Fibroblast of skin of right quadriceps (primary cell): Measurements from ENCODE around the gene PTH1R.

Experiments
- DNase-seq: peaks from one replicate; pipeline ENCODE4 v3.0.0-alpha.2; 2013

PTH1R gene

DNA sequence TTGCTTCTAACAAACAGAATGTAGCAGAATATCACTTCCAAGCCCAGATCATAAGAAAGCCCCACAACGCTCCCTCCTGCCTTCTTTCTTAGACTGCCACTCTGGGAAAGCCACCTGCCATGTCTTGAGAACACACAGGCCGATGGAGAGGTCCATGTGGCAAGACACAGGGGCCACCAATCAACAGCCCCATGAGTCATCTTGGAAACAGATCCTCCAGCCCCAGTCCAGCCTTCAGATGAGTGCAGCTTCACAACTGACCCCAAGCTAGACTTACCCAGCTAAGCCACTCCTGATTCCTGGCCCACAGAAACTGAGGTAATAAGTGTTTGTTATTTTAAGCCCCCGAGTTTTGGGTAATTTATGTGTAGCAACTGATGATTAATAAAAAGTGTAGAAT, 39.7 kb downstream of the PTH1R start:
- no peak for DNase-seq

DNA sequence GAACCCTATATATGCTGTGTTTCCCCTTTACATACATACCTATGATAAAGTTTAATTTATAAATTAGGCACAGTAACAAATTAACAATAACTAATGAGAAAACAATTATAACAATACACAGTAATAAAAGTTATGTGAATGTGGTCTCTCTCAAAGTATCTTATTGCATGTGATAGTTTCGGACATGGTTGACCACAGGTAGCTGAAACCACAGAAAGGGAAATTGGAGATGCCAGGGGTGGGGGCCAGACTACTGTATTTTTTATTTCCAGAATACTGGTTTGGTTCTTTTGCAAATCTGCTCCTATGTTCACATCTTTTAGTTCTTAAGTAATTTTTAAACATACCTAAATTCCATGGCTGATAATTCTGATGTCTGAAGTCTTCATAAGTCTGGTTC, 40.7 kb downstream of the PTH1R start:
- DNase-seq: no peak

DNA sequence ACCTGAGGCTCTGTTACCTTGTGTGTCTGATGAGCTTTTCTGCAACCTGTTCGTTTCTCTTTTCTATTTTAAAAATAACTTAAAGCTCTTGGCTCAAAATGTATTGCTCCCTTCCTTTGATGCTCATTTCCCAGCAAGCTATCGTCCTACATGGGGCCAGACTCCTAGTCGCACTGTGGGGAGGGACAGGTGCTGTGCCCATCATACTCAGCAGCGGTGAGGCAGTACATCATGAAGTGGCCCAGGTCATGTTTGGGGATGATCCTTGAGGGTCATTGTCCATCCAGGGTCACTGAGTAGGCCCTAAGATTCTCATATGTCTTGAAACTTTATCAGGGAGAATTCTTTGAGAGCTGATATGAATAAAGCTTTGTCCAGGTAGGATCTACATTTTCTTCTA, 41.1 kb downstream of the PTH1R start:
- DNase-seq: no peak

DNA sequence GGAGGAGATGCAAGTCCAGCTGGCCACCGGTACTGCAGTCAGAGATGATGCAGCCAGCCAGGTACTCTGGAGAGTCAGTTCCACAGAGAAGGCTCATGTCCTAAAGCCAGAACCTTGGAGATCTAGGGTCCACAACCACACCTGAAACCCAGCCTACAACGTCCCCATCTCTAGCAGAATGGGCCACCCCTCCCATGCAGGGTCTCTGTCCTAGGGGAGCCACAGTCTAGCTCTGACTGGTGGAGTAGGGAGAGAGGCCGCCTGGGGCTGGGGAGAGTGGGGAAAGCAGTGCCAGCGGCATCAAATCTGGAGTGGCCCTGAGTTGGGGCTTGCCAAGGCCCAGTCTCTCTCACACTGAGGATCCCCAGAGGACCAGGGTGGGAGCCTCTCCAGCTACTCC, 43.5 kb downstream of the PTH1R start:
- no peak for DNase-seq

DNA sequence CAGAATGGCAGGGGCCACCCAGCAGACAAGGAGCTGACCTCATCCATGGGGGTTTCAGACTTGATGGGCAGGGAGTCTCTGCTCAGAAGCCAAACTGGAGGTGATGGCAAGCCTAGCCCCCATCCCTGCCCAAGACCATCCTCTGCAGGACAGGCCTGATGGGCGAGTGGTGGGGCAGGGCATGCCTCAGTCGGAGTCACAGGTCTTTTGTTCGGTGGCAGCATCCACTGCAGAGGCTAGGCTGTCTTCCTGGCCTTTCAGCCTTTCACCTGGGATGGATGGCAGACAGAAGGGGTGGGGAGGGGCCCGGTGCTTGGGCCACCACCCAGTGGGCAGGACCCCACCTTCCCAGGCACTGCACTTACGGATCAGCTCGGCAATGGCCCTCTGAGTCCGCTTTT, 44.4 kb downstream of the PTH1R start:
- no peak for DNase-seq

DNA sequence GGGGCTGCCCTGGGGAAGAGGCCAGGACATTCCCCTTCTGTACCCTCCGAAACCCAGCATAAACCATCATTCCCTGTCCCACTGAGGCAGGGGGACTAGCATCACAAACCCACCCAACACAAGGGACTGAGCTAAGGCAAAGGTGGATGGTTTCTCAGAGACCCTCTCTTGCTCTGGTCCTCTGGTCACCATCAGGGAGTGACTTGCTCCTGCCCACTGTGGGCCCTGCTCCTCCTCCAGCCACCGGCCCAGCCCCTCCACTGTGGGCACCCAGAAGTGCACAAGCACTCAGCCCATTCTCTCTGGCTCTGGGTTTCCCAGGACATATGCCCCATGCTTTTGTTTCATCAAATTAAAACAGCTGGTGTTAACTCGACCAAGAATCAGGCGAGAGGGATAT, 44.9 kb downstream of the PTH1R start:
- no peak for DNase-seq

DNA sequence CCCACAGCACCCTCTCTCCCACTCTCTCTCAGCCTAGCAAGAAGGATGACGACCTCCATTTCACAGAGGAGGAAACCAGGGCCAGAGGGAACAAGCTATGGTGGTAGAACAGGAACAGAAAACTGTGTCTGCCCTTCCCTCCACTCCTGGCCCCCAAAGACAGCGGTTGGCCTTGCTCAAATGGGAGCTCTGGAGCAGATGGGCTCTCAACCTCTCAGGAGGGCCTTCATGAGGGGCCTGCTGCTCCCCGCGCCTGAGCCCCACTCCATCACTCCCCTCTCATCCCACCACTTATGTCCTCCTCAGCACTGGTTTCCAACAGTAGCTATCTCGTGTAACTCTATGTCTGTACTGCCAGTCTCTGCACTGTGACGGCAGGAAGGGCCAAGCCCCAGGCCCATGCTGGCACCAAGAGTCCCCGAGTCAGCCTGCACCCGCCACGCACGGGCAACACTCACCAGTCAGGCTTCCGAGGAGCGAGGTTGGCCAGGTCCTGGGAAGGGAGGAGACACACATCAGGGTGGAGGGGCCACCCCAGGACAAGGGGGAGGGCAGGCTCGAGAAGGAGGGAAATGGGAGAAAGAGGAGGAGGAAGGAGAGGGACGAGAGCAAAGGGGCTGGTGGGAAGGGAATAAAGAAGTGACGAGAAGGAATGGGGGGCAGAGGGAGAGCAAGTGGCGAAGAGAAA, 45.5 kb downstream of the PTH1R start:
- DNase-seq: no peak

DNA sequence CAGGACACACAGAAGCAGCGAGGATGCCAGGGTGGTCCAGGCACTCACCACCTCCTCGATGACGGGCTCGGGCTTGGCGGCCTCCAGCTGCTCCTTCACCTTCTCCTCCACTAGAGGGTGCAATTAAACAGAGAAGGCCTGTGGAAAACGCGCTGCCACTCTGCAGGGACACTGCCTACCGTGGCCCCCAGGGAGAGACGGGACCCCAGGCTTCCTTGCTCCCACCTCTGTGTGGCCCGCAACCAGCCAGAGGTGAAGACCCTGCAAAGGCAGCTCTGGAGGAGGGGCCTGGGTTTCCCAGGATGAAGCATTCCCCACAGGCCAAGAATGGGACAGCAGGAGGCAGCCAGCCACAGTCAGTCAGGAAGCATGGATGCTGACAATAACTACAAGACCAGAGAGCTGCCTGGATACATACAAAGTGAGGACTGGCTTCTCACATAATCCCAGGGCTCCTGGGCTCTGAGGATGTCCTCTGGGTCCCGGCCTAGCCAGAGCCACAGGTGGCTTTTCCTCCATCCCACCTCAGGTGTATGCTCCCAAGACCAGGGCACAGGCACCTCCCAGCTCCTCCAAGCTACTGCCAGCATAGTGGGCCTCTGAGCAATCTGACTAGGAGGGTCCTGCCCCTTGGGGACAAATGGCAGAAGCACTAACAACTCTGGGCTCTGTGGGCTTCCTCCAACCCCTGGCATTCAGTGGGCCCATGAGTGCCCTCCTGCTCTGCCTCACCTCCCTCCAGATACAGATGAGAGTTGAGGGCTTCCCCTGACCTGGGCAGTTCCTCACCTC, 46.2 kb downstream of the PTH1R start:
- DNase-seq: no peak

DNA sequence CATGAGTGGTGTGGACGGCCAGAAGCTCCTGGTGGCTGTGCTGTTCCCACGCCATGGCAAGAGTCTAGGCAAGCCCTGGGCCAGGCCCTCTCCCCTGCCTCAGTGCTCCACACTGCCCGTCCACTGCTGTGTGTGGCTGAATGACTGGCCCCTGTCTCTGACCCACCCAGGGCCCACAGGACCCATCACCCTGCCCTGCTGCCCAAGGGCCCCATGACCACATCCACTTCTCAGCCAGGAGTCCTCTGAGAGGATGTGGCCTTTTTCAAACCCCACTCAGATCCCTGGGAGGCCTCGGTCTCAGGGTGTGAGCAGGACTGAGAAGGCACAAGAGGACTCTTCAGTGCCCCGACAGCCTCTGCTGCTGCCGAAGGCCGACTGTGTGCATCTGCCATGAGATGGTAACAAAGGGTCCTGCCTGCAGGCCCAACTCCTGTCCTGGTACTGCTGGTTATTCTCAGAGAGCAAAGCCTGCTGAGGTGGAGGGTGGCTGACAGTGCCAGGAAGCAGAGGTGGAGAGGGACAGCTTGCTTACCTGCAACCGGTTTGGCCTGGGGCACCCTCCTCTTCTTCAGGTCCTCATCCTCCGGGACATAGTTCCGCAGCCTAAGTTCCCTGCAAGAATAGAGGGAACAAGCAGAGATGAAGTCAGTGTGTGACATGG, 47.5 kb downstream of the PTH1R start:
- no peak for DNase-seq

DNA sequence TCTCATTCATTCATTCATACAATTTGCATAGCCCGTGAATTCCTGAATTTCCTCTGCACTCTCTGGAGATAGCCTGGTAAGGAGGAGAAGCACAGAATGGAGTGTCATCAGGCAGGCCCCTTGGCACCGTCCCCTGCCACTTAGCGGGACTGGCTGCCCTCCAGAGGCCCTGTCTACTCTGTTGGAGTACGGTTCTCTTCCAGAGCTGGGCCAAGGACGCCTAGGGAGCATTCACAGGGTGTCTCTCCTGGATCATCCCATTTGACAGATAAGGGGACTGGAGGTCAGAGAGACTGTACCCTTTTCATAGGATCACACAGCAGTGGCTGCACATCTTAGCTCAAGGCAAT, 48.0 kb downstream of the PTH1R start:
- DNase-seq: no peak

DNA sequence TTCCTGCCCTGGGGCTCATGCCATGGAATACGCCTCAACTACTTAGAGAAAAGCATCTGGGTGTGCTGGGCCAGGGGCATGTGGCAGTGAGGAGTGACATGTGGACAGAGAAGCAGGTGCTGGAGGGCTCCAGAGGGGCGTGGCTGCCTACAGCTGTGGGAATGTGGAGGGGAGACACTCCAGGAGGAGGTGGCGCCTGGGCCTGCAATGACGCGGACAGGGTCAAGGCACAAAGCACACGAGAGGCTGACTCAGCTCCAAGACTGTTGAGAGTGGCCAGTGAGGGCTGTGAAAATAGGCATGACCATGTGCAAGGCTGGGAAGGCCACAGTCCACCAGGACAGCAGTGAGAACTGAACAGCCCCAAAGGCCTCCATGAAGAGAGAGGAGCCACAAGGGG, 48.5 kb downstream of the PTH1R start:
- DNase-seq: no peak

DNA sequence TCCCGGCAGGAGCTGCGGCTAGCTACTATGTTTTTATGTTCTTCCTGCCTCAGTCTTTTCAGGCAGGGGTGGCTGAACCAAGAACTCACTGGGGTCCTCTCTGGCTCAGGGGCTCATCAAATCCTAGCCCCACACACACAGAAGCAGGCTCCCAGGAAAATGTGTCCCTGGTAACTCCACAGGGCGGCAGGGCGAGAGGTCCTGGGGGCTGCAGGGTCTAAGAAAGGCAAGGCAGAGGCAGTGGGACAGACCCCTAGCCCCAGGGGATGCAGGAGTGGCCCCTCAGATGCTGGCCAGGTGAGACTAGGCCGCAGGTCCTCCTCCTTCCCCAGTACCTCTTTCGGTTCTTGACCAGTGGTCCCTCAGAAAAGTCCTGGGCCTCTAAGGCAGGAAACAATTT, 48.9 kb downstream of the PTH1R start:
- DNase-seq: no peak

DNA sequence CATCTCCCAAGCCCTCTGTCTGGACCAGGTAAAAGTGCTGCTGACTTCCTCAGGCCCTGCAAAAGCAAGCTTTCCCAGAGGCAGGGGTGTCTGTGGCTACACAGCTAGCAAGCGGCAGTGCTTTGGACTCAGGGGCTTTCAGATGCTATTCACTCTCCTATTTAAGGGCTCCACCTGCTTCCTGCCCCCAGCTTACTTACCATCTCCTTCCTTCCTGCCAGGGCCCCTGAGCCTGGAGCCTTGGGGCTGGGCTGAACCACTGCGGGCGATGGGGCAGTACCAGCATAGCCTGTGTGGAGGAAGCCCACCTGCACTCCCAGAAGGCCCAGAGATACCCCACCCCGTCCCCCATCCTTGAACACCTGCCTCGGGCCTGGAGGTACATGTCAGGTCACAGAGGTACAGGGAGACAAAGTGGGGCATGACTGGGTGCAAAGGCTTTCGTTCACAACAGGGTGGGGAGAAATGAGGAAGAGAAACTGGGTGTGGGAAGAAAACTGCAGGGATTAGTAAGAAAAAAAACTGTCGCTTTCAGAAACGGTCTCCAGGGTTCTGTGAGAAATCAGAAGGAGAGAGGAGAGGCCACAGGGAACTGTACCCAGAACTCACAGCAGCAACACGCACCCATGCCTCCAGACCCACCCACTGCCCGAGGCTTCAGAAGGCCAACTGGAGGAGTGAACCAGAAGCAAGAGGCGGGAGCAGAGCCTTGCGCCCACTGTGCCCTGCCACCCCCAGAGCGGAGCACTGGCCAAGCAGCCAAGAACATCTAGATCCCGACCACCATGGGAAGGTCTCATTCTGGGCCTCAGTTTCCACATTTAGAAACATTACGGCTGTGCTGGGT, 49.6 kb downstream of the PTH1R start:
- DNase-seq: no peak

DNA sequence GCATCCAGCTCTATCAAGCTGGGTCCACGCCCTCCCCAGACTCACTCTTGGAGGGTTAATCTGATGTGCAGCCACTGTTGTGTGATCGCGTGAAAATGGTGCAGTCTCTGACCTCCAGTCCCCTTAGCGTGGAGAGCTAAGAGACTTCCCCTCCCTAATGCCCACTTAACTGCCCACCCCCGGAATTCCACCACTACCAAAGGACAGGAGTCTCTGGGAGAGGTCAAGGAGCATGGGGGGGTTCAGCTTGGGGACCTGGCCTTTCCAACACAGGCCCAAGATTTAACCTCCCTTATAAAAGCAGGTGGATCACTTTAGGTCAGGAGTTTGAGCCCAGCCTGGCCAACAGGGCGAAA, 50.2 kb downstream of the PTH1R start:
- DNase-seq: no peak

DNA sequence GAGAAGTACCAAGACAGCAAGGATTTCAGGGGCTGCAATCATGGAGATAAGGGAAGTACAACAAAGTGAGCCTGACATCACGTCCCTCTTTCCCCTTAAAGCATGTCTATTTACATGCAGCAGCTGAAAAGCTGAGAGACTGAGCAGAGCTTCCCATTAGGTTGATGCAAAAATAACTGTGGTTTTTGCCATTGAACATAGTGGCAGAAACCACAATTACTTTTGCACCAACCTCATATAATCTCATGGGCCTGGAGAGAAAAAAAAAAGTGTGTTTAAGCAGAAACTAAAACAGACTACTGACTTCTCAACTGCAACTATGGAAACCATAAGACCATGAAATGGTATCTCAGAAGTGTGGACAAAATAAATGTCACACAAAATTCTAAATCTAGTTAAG, 50.8 kb downstream of the PTH1R start:
- DNase-seq: no peak

DNA sequence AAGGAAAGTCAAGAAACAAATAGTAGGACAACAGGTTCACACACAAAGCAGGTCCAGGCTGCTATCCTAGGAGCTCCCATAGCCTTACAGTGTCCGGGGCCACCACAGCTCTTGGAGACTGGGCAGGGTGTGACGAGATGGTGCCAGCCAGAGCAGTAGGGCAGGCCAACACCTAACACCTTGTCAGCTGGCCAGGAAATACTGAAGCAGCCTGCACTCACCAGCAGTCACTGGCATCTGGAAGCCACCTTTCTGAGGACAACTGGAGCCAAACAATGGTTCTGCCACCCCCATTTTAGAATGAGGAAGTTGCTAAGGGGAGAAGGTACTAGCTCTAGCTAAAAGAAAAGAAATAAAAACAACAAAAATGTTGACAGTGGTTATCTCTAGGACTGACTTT, 51.8 kb downstream of the PTH1R start:
- no peak for DNase-seq

DNA sequence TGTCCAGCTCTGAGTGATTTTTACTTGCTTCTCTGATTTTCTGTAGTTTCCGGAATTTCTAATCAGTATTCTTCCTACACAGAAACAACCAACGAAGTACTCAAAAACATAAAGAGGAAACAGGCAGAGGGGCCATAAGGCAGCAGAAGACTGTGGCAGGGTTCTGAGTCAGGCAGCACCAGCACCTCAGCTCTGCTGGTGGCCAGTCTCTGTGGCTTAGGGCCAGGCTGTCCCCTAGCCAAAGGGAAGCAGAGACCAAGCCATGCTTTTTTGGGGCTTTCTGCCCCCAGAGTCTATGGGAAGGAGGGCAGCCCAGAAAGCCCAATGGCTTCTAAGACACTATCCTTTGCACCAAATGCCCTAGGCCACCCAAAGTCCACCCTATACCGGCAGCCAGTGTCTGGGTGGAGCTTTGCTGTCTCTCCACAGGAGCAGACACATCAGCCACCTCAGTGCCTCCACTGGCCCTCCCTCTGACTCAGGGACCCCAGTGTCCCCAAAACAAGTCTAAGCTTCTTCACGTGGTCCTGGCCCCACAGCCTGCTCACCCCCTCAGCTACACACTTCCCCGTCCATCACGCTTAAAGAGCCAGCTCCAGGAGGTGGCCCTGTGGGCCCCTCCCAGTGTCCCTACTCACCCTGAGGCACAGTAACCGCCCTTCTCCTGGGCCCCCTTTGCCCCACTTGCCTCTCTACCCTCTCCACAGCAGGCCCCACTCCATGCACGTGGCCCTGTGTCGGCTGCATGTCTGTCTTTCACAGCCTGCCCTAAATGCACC, 52.8 kb downstream of the PTH1R start:
- DNase-seq: no peak

DNA sequence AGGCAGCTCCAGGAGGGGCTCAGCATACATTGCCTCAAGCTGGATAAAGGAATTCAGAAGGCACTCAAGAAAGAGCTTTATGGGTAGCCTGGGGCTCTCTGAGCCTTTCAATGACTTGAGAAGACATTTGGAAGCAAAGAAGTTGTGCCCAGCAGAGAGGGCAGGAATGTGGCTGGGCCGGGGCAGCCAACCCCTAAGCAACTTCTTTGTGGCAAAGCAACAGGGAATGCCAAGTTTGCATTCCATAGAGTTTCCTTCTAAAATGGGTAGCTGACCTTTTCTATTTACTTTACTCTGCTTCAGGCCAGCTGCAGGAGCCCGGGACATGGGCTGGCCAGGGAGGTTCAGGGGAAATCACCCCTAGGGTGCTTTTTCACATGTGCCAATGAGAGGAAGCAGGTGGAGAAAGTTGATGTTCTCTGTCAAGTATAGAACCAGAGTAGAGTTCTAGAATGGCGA, 53.5 kb downstream of the PTH1R start:
- DNase-seq: no peak

DNA sequence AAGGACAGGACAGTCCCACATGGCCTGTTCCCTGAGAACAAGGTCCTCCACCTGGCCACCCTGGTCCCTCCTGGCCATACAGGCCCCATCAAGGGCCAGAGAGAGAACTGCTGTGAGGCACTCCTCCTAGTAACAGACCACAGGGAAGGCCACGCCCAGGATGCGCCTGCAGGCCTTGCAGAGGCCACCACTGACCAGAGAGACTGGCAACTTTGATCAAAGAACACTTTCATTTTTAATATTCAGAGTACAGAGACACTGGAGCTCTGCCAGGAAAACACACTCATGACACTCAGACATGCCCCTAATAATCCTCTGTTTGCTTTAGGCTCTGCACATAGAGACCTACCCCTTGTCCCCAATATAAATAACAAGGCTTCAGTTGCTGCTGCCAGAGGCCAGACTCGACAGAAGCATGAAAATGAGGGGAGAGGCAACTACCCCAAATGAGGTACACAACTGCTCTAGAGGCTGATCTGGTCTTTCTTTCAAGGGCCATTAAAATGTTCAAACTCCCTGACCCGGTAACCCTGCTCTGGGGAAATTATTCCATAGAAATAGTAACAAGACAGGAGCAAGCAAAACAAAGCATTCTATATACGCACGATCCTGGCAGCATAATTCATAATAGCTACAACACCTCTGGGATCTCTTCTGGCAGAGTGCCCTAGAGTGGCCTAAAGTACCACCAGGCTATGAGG, 54.3 kb downstream of the PTH1R start:
- no peak for DNase-seq

DNA sequence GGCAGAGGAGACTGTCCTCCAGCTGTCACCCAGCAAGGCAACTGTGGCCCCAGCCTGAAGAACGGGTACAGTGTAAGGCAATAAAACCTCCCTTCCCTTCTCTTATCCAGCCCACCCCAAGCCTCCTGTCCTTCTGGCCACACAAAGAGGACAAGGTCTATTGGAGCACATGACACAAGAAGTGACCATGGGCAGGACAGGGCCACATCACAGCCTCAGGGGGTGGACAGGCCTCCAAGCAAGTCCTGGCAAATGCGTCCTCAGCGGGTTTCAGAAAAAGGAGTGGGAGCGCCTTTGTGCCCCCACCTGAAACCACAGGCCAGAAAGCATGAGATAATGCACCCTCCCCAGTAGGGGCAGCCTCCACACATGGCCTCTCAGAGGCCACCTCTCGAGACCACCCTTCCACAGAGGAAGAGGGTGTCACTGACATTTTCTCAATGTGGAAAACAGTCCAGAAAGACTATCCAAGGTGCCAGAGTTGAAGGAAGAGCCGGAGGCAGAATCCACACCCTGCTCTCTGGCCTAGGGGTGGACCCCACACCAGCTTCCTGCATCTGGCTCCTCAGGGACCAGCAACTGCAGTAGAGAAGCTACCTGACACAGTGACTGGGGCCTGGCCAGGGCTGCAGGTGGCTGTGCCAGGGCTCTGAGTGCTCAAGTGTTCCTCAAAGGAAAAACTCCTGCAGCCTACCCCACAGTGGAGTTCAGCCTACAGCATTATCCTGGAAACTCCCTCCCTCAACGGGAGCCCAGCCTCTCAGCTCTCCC, 55.1 kb downstream of the PTH1R start:
- DNase-seq: no peak

DNA sequence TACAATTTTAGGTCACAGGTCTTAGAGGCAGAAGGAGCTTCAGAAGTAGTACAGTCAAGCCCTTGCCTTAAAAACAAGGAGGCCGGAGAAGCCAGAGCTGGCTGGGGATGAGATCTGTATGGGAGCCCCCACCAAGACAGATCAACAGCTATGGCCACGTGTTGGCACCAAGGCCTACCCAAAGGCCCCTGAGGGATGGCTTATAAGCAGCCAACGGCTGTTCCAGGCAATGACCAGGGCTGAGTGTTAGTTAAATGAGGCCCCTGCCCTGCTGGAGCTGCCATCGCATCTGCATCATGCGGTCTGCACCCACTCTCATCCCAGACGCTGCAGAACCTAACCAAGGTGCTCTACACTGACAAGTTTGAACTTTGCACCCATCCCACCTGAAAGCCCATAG, 55.7 kb downstream of the PTH1R start:
- no peak for DNase-seq
